Mucosa of descending colon (tissue), 3 donors: ENCODE measurements around the gene TMTC2. TPM values are rescaled to one million over a fixed set of nuclear protein-coding genes. Genes with fewer than 3 reads are reported as not detected.
"Not testable (repeated sequence)": the region's sequence is repeated elsewhere in the genome, so short reads cannot be mapped to it uniquely, and the experiment has no call there.

Source experiments
- ATAC-seq: fragments of 200-7000 bp; cut with Tn5 transposase; one replicate; pipeline ENCODE4 v1.9.1; 2020; ENCODE audit warnings: mild to moderate bottlenecking, moderate library complexity
- DNase-seq, 3 donors: peaks; one replicate each; pipeline ENCODE4 v3.0.0-alpha.2; 2020
- H3K36me3 ChIP-seq: fragments of 200-600 bp; one replicate; pipeline ENCODE4 v1.8.0; 2021; ENCODE audit warnings: low read depth, mild to moderate bottlenecking
- H3K4me1 ChIP-seq: fragments of 200-600 bp; one replicate; pipeline ENCODE4 v1.8.0; 2021; ENCODE audit warnings: low read depth, mild to moderate bottlenecking
- H3K4me3 ChIP-seq: fragments of 200-600 bp; one replicate; pipeline ENCODE4 v1.8.0; 2021; ENCODE audit warnings: mild to moderate bottlenecking
- H3K9me3 ChIP-seq: fragments of 200-600 bp; one replicate; pipeline ENCODE4 v1.8.0; 2021; ENCODE audit warnings: mild to moderate bottlenecking
- intact Hi-C, 2 donors: fragments of 100-400 bp; cut with DNase I in 1 of 2; cut with micrococcal nuclease in 1 of 2; formaldehyde crosslinking; loops; one replicate each; pipeline versions ENCODE4 v1.11.0 to v1.11.1; 2022; cut with DNase I, micrococcal nuclease
- total RNA-seq, 3 donors: library from RNA; stranded (reverse); fragmentation: NEBNext Ultra II Directional in 2 of 3; extraction: Animal tissue kit (Norgen Biotek cat#: 25700) in 2 of 3; gene quantifications; one replicate each; pipeline versions ENCODE4 v1.2.1 to v1.2.4, GENCODE V29; 2021 to 2023
- TF ChIP-seq, protein P1 (sequence below): fragments of 200-600 bp; IDR thresholded peaks from one replicate; pipeline ENCODE4 v1.8.0; 2022; ENCODE audit warnings: antibody characterized with exemption, mild to moderate bottlenecking
- donor health status: DM: no; HTN: no; CAD: no; lungs with moderate emphysema.
- donor health status: DM: no; HTN: no; CAD: no.
- donor health status: DM: no; HTN: yes; CAD: no.

Gene TMTC2
- total RNA-seq, 3 donors from 2014 or later = 13.3 to 40.4 (median 14.6) TPM

DNA sequence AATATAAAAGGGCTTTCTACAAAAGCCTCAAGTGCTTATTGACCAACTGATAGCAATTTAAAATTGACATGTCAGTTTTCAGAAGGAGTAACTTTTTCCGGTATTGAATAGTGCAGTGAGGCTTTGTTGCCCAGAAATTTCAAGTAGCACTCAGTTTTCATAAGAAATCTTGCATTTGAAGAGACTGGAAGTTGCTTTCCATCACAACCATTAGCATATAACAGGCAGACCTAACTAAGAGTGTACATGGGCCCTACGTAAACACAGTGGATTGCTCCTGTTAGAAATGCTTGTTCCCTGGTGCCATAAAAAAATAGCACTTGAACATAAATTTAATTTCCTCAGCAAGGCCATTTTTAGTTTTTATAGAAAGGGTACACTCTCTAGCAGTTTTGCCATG lies 117.9 kb downstream of the TMTC2 start:
- TF ChIP-seq, protein P1, sequence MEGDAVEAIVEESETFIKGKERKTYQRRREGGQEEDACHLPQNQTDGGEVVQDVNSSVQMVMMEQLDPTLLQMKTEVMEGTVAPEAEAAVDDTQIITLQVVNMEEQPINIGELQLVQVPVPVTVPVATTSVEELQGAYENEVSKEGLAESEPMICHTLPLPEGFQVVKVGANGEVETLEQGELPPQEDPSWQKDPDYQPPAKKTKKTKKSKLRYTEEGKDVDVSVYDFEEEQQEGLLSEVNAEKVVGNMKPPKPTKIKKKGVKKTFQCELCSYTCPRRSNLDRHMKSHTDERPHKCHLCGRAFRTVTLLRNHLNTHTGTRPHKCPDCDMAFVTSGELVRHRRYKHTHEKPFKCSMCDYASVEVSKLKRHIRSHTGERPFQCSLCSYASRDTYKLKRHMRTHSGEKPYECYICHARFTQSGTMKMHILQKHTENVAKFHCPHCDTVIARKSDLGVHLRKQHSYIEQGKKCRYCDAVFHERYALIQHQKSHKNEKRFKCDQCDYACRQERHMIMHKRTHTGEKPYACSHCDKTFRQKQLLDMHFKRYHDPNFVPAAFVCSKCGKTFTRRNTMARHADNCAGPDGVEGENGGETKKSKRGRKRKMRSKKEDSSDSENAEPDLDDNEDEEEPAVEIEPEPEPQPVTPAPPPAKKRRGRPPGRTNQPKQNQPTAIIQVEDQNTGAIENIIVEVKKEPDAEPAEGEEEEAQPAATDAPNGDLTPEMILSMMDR = no peak
- no peak for ATAC-seq
- intact Hi-C loops = no loop called here

DNA sequence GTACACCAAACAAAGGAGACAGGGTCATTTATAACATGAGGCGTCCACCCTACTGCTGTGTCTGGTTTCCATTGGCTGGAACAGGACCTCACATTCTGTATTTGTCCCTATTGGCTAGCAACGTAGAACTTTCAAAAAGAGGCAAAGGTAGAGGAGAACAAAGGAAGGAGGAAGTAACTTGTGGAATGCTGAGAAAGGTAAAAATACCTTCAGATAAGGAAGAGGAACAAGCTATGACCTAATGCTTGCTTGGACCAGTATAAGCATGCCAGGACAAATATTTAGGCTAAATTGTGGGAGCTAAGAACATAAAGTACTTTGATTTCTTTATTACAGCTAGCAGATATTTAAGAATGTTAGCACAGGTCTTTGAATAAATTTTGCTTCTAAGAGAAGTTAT lies 118.3 kb downstream of the TMTC2 start:
- DNase-seq, H3K4me3 ChIP-seq, H3K9me3 ChIP-seq, ATAC-seq, intact Hi-C loops, H3K4me1 ChIP-seq, H3K36me3 ChIP-seq: not testable (repeated sequence)

More for the DNA sequence above, 117.9 kb downstream of the TMTC2 start:
- DNase-seq = no peak
- Histone ChIP-seq H3K4me3 (no peak overlapping the region), H3K4me1 (no peaks in the 10 kb centered on the region), H3K9me3 (no peaks in the 10 kb centered on the region), H3K36me3 (no peaks in the 10 kb centered on the region)

- intact Hi-C loops = no loop called here
- no peak for DNase-seq
- H3K4me1 ChIP-seq = no peaks in the 10 kb centered on the region
- no peak overlapping the region for H3K4me3 ChIP-seq
- no peak for ATAC-seq
- no peaks in the 10 kb centered on the region for H3K36me3 ChIP-seq
- TF ChIP-seq, protein P1 = no peak
- no peaks in the 10 kb centered on the region for H3K9me3 ChIP-seq
Measured at GRCh38 chr12:82805812-82806497, 119.2 kb downstream of the TMTC2 start.

GRCh38 chr12:82807132-82807737 lies 120.5 kb downstream of the TMTC2 start:
- H3K36me3 ChIP-seq = no peaks in the 10 kb centered on the region
- TF ChIP-seq, protein P1 = no peak
- no peak overlapping the region for H3K4me3 ChIP-seq
- no peak for DNase-seq
- no peaks in the 10 kb centered on the region for H3K4me1 ChIP-seq
- no peaks in the 10 kb centered on the region for H3K9me3 ChIP-seq
- intact Hi-C loops = no loop called here
- no peak for ATAC-seq

DNA sequence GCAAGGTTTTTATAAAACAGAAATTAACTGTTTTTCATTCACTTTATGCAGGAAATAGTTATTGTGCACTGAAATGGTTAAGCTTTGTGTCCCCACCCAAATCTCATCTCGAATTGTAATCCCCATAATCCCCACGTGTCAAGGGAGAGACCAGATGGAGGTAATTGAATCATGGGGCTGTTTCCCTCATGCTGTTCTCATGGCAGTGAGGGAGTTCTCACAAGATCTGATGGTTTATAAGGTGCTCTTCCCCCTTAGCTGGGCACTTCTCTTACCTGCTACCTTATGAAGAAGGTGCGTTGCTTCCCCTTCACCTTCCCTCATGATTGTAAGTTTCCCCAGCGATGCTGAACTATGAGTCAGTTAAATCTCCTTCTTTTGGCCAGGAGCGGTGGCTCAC lies 123.9 kb downstream of the TMTC2 start:
- H3K36me3 ChIP-seq = no peaks in the 10 kb centered on the region
- DNase-seq (no peak), ATAC-seq (no peak)
- H3K4me1 ChIP-seq = no peaks in the 10 kb centered on the region
- no peaks in the 10 kb centered on the region for H3K9me3 ChIP-seq
- intact Hi-C loops = no loop called here
- TF ChIP-seq, protein P1 = no peak
- no peak overlapping the region for H3K4me3 ChIP-seq

GRCh38 chr12:82817368-82817767 lies 130.7 kb downstream of the TMTC2 start:
- no peak for DNase-seq
- H3K9me3 ChIP-seq = no peaks in the 10 kb centered on the region
- TF ChIP-seq, protein P1 = no peak
- intact Hi-C loops = no loop called here
- no peak for ATAC-seq
- H3K4me1 ChIP-seq = no peaks in the 10 kb centered on the region
- no peaks in the 10 kb centered on the region for H3K36me3 ChIP-seq
- no peak overlapping the region for H3K4me3 ChIP-seq
